Measurements from ENCODE around the gene ZNF549. TPM values are rescaled to one million over a fixed set of nuclear protein-coding genes. Genes with fewer than 3 reads are reported as not detected.
"Not testable (repeated sequence)": the region's sequence is repeated elsewhere in the genome, so short reads cannot be mapped to it uniquely, and the experiment has no call there.

ZNF549 gene
- total RNA-seq (2014; rRNA removed; shearing (Covaris generic)), result 8.1 and 9.1 TPM in 2 replicates

- Histone ChIP-seq H3K9me3 (replicated peaks) (peaks cover 6% of the 10 kb centered on the region; the same call in 1 of the 2 replicates), H3K4me3 (peak within 1 kb of the TSS; percentile 81), H3K27me3 (no peaks in the 10 kb centered on the region), H3K27ac (peak within 1 kb of the TSS; percentile 33; the same call in 1 of the 2 replicates), H3K36me3 (peaks cover 13% of the 10 kb centered on the region), H3K4me1 (no peaks in the 10 kb centered on the region)
- DNase-seq, result peak; percentile 92 to 95
These were observed at the start of gene ZNF549 for GRCh38 chr19:57527136-57527881. Gene ZNF549, plus strand, starts transcription at chr19:57527356. Its CDS starts 218 bp downstream, at chr19:57527574.

- not testable (repeated sequence) for H3K27me3 ChIP-seq; H3K4me1 ChIP-seq; H3K9me3 ChIP-seq (replicated peaks); H3K36me3 ChIP-seq
- Histone ChIP-seq H3K4me3 (peak within 1 kb of the TSS; percentile 87), H3K27ac (peak within 1 kb of the TSS; percentile 28)
- DNase-seq, result peak; percentile 88 to 89
These were observed 39.5 kb upstream of the ZNF549 start, which contains the start of gene ZNF419 for GRCh38 chr19:57487477-57488298. Gene ZNF419, plus strand, starts transcription at chr19:57487750. Its CDS starts 201 bp downstream, at chr19:57487951.

DNA sequence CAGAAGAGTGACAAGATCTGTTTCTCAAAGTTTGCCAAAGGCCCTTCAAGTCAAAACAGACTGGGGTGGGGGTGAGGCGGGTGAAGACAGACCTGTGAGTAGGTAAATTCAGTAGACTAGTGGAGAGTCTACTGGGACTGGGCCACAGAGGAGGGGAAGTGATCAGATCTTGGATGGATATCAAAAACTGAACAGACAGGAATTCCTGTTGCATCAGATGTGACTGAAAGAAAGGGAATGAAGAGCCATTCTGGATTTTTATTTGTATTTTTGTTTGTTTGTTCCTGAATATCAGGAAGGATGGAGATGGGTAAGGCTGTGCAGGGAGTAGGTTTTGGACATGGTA lies 38.9 kb upstream of the ZNF549 start:
- H3K4me3 ChIP-seq; H3K9me3 ChIP-seq (replicated peaks); H3K27ac ChIP-seq; DNase-seq; H3K27me3 ChIP-seq; H3K4me1 ChIP-seq: not testable (repeated sequence)
- H3K36me3 ChIP-seq, result peaks cover 12% of the 10 kb centered on the region

GRCh38 chr19:57499332-57499679 lies 27.9 kb upstream of the ZNF549 start:
- not testable (repeated sequence) for DNase-seq; H3K4me3 ChIP-seq; H3K4me1 ChIP-seq; H3K27ac ChIP-seq; H3K27me3 ChIP-seq; H3K9me3 ChIP-seq (replicated peaks)
- H3K36me3 ChIP-seq, result peaks cover 20% of the 10 kb centered on the region

GRCh38 chr19:57499680-57500395 lies 27.3 kb upstream of the ZNF549 start, which contains the start of gene ZNF773:
Gene ZNF773, plus strand, starts transcription at chr19:57499938. Its CDS starts 143 bp downstream, at chr19:57500081.
- peak; percentile 96 to 97 for DNase-seq
- peak within 1 kb of the TSS; percentile 79 for H3K27ac ChIP-seq
- not testable (repeated sequence) for H3K9me3 ChIP-seq (replicated peaks); H3K4me1 ChIP-seq; H3K27me3 ChIP-seq
- H3K4me3 ChIP-seq, result peak within 1 kb of the TSS; percentile 99
- peaks cover 19% of the 10 kb centered on the region for H3K36me3 ChIP-seq

DNA sequence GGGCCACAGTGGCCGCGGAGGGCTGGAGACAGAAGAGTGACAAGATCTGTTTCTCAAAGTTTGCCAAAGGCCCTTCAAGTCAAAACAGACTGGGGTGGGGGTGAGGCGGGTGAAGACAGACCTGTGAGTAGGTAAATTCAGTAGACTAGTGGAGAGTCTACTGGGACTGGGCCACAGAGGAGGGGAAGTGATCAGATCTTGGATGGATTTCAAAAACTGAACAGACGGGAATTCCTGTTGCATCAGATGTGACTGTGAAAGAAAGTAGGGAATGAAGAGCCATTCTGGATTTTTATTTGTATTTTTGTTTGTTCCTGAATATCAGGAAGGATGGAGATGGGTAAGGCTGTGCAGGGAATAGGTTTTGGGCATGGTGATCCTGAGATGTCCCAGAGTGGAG lies 26.8 kb upstream of the ZNF549 start:
- peaks cover 19% of the 10 kb centered on the region for H3K36me3 ChIP-seq
- H3K27ac ChIP-seq; H3K4me1 ChIP-seq; DNase-seq; H3K27me3 ChIP-seq; H3K9me3 ChIP-seq (replicated peaks): not testable (repeated sequence)
- peak overlapping the region; percentile 39 for H3K4me3 ChIP-seq

DNA sequence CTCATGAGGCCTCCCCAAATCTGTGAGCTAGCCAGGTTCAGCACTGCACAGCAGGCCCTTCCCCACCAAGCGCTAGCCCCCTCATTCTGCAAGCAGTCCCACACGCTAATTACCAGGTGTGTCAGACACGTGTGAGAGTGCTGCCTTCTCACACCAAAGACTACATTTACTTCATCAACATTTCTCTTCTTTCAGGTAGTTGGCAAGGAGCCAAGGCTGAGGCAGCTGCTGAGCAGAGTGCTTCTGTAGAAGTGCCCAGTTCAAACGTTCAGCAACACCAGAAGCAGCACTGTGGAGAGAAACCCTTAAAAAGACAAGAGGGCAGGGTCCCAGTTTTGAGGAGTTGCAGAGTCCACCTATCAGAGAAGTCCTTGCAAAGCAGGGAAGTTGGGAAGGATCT lies 21.0 kb upstream of the ZNF549 start:
- Histone ChIP-seq H3K27ac (no peak overlapping the region), H3K27me3 (no peaks in the 10 kb centered on the region), H3K4me1 (no peaks in the 10 kb centered on the region), H3K4me3 (no peak overlapping the region), H3K9me3 (replicated peaks) (peaks cover 5% of the 10 kb centered on the region; the same call in 1 of the 2 replicates), H3K36me3 (peaks cover 55% of the 10 kb centered on the region)
- DNase-seq, result no peak

GRCh38 chr19:57511484-57511883 lies 15.7 kb upstream of the ZNF549 start:
- Histone ChIP-seq H3K4me1 (no peaks in the 10 kb centered on the region), H3K4me3 (no peak overlapping the region), H3K27ac (no peak overlapping the region), H3K36me3 (peaks cover 26% of the 10 kb centered on the region), H3K27me3 (no peaks in the 10 kb centered on the region), H3K9me3 (replicated peaks) (peaks cover 12% of the 10 kb centered on the region)
- DNase-seq, result no peak

DNA sequence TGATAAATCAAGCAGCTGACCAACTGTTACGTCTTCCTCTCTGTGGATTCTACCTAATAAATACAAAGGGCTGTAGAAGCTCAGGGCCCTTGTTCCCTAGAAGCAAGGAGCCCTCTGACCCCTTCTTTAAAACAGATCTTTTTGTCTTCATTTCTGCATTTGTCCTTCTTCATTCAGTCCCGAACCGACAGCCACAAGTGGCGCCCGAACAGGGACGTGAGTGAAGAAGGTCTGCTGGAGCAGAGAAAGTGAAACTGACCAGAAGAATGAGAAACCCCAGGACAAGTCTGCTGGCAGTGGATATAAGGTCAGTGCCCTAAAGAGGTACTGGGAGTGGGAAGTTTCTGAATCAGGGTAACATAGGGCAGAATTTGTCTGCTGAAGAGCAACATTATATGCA lies 14.3 kb upstream of the ZNF549 start:
- Histone ChIP-seq H3K4me1 (no peaks in the 10 kb centered on the region), H3K4me3 (no peak overlapping the region), H3K9me3 (replicated peaks) (peaks cover 7% of the 10 kb centered on the region), H3K27ac (no peak overlapping the region), H3K27me3 (no peaks in the 10 kb centered on the region), H3K36me3 (peaks cover 14% of the 10 kb centered on the region)
- peak; percentile 24 to 31 for DNase-seq

DNA sequence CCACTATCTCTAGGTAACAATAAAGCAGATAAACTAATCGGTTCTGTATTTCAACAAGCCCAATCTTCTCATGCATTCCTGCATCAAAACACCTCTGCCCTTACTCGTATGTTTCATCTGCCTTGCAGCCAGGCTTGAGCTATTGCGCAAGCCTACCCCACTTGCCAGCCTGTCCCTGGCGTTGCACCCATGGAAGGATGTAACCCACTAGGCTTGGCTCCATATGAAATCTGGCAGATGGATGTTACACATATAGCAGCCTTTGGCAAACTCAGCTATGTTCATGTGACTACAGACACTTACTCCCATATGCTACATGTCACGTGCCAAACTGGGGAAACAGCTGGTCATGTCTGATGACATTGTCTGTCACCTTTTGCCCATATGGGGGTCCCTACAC lies 11.9 kb upstream of the ZNF549 start:
- H3K36me3 ChIP-seq, result no peaks in the 10 kb centered on the region; the same call in 1 of the 2 replicates
- H3K27me3 ChIP-seq, result no peaks in the 10 kb centered on the region
- H3K4me3 ChIP-seq, result no peak overlapping the region
- H3K4me1 ChIP-seq, result no peaks in the 10 kb centered on the region
- DNase-seq, result no peak
- no peak overlapping the region for H3K27ac ChIP-seq
- H3K9me3 ChIP-seq (replicated peaks), result peaks cover 7% of the 10 kb centered on the region

DNA sequence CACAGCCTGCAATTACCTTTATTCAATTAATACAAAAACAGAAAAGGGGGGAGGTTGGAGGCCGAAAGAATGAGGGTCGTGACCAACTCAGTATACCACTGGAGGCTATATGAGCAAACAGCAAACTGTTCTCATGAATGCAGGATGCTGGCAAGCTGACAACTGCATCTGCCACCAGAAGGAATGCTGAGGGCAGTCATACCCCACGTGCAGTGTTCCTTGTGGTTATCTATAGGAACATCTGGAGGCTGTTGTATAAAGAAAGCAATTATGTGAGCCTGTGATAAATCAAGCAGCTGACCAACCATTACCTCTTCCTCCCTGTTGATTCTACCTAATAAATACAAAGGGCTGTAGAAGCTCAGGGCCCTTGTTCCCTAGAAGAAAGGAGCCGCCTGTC lies 9.1 kb upstream of the ZNF549 start:
- DNase-seq; H3K9me3 ChIP-seq (replicated peaks); H3K4me3 ChIP-seq; H3K27me3 ChIP-seq; H3K4me1 ChIP-seq; H3K36me3 ChIP-seq; H3K27ac ChIP-seq: not testable (repeated sequence)

DNA sequence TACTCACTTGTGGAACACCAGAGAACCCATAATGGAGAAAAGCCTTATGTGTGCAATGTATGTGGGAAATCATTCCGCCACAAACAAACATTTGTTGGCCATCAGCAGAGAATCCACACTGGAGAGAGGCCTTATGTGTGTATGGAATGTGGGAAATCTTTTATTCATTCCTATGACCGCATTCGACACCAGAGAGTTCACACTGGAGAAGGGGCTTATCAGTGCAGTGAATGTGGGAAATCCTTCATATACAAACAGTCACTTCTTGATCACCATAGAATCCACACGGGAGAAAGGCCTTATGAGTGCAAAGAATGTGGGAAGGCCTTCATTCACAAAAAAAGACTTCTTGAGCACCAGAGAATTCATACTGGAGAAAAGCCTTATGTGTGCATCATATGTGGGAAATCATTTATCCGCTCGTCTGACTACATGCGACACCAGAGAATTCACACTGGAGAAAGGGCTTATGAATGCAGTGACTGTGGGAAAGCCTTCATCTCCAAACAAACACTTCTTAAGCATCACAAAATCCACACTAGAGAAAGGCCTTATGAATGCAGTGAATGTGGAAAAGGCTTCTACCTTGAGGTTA lies 10.9 kb downstream of the ZNF549 start:
- Histone ChIP-seq H3K27me3 (no peaks in the 10 kb centered on the region), H3K9me3 (replicated peaks) (peaks cover 51% of the 10 kb centered on the region), H3K4me1 (no peaks in the 10 kb centered on the region), H3K4me3 (no peak overlapping the region), H3K36me3 (peaks cover 81% of the 10 kb centered on the region), H3K27ac (no peak overlapping the region)
- peak in 1 of 2 experiments; percentile 9 for DNase-seq

GRCh38 chr19:57546513-57546912 lies 19.4 kb downstream of the ZNF549 start:
- Histone ChIP-seq H3K9me3 (replicated peaks) (peaks cover 35% of the 10 kb centered on the region), H3K36me3 (peaks cover 97% of the 10 kb centered on the region)

DNA sequence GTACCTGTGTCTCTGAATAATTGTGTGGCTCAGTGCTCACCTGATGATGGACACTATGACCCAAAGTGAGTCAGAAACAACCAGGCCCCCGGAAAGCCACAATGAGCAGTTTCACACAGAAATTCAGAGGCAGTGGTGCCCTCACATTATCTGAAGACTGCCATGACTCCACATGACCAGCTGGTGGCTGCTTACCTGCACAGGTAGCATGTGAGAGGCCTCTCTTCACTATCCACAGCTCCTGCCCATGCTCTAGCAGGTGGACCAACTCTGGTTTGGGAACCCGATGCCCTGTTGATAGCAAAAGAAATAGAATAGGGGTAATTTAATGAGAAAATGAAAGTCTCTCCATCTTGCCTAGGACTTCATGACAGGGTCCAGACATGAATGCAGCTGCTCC lies 25.3 kb downstream of the ZNF549 start:
- Histone ChIP-seq H3K4me1 (no peaks in the 10 kb centered on the region), H3K27me3 (no peaks in the 10 kb centered on the region), H3K27ac (no peak overlapping the region), H3K9me3 (replicated peaks) (peaks cover 4% of the 10 kb centered on the region; the same call in 1 of the 2 replicates), H3K36me3 (peaks cover 90% of the 10 kb centered on the region), H3K4me3 (no peak overlapping the region)
- no peak for DNase-seq

More at GRCh38 chr19:57546513-57546912, 19.4 kb downstream of the ZNF549 start:
- DNase-seq, result no peak
- Histone ChIP-seq H3K4me1 (no peaks in the 10 kb centered on the region), H3K4me3 (no peak overlapping the region), H3K27ac (no peak overlapping the region), H3K27me3 (no peaks in the 10 kb centered on the region)

Measured in SJCRH30 (cell line).